ENCODE results near the gene PEAK1.
"Not testable (repeated sequence)": the region's sequence is repeated elsewhere in the genome, so short reads cannot be mapped to it uniquely, and the experiment has no call there.

PEAK1 gene

DNA sequence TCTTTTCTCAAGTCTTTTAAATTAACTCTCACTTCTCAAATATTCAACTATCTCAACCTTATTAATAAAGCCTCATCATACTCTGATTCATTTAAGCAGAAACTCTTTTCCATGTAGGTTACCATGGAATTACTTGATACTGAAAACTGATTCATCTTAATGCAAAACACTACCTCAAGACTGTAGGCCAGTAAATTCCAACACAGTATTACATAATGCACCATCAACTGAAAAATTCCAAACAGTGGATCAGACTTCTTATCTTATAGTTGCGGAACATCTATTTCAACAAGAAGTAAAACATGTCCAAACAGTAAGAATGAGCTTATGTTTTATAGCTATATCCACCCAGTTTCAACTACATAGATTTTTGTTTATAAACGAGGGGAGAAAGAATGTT is 124.5 kb downstream of the PEAK1 start:
- DNase-seq: no peak

DNA sequence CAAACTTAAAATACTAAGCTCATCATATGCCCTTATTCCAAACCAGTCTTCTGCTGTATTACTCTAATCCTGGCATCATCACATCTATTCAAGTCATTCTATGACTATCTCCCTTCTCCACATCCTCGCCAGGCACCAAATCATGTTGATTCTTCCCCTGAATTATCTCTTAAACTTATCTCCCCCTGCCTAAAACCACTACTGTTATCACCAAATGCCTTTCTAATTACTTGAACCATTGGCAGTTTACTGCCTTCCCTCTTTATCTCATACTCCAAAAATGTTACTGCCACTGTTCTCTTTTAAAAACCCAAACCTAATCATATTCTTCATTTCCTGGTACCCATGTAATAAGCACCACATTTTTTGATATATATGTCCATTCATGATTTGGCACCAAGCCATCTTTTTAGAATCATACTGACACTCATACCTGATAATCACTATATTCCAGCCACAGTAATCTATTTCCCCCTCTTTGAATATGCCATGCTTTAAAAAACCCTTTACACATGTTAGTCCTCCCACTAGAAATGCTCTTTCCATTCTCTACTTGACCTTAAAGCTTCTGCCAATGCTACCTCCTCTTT is 126.8 kb downstream of the PEAK1 start:
- DNase-seq: no peak

DNA sequence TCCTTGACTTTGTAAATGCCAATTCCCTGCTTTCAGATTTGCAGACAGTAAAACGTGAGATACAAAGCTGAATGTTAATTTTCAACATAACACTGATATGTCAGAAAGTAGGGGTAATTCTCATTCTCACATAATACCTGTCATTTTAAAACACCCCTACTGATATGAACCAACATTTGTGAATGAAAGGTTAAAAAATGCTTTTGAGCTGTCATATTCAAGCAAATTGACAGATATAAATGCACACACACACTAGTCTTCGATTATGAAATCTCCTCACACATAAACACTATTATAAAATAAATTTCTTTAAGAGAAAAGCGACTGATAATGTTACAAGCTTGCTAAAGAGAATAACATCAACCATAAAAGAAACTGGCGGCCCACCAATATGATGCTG is 128.8 kb downstream of the PEAK1 start:
- DNase-seq: no peak

DNA sequence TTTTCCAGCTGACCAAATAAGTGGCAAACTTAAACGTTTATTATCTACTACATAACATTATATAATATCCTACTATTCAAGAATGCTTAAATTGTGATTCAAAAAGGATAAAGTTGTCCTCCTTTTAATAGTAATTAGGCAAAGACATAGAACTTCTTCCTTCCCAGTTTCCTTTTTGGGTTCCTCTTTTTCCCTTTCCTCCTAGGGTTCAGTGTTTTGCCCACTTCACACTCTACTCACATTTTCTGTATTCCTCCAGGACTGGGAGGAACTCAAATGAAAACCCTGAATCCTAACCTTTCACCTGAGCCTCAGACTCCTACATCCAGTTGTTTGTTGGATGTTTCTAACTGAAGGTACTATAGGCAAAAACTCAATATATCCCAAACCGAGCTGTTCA is 132.5 kb downstream of the PEAK1 start:
- no peak for DNase-seq

DNA sequence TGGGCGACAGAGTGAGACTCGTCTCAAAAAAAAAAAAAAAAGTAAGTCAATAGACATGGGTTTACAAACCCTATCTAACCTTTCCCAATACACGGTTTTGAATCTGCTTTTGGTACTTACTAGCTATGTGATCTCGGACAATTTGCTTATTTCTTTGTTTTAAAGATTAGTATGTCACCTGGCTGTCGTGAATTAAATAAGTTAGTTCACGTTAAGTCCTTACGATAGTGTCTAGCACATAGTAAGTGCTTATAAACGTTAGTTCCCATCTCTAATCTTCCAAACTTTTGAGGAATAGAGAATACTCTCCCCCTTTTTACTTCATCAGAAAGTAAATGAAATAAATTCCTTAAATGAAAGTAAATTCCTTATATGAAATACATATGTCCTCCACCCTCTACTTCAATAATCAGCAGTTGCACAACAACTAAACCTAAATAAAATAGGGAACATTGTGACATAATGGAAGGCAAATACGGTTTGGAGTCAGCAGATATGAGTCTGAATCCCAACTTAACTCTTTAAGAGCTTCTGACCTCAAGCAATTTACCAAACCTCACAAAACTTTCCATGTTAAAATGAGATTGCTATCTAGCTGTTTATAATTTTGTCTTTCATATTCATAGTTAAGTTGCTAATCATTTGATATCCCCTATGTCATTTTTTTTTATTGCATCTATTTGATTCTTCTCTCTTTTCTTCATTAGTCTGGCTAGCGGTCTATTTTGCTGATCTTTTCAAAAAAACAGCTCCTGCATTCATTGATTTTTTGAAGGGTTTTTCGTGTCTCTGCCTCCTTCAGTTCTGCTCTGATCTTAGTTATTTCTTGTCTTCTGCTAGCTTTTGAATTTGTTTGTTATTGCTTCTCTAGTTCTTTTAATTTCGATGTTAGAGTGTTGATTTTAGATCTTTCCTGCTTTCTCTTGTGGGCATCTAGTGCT is 134.6 kb downstream of the PEAK1 start:
- DNase-seq: no peak

DNA sequence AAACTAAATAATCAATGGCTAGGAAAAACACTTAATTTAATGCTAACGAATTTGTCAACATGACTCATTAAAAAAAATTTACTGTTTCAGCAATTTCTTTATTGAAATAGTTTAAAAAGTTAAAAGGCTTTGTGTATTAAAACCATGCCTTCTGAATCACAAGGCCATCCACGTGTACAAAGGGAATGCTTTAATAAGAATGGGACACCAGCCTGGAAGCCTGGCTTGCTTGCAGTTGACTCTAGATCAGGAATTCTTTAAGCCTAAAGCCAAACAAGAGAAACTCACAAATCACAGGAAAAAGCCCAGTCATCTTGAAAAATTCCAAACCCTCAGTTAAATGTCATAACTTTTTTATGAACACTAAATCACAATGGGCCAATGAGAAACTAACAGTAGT is 137.6 kb downstream of the PEAK1 start:
- no peak for DNase-seq

DNA sequence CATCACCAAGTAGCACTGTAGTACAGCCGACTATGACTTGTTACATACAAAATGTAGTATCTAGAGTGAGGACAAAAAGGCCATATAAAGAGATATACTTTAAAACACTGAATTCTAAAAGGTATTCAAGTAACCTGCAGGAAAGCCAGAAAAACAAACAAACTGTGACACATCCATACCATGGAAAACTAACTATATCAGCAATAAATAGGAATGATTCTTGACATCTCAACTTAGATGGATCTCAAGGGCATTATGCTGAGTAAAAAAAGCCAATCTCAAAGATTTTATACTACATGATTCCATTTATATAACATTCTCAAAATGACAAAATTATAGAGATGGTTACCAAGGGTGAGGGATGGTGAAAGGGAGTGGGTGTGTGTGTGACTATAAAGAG is 143.0 kb downstream of the PEAK1 start:
- no peak for DNase-seq

DNA sequence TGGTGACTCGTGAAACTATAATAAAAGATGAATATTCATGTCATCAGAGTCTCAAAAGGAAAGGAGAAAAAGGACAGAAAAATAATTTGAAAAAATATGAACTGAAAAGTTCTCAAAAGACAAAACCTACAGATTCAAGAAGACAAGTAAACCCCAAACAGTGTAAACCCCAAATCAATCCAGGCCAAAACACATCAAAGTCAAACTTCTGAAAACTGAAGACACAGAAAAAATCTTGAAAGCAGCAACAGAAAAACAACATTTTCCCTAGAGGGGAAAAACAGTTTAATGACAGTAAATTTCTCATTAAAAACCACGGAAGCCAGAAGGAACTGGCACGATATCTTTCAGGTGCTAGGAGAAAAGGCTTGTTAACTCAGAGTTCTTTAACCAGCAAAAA is 143.8 kb downstream of the PEAK1 start:
- no peak for DNase-seq

DNA sequence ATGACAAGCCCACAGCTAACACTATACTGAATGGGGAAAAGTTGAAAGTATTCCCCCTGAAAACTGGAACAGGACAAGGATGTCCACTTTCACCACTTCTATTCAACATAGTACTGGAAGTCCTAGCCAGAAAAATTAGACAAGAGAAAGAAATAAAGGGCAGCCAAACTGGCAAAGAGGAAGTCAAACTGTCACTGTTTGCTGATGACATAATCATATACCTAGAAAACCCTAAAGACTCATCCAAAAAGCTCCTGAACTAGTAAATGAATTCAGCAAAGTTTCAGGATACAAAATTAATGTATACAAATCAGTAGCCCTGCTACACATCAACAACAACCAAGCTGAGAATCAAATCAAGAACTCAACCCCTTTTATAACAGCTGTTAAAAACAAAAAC is 146.8 kb downstream of the PEAK1 start:
- not testable (repeated sequence) for DNase-seq

DNA sequence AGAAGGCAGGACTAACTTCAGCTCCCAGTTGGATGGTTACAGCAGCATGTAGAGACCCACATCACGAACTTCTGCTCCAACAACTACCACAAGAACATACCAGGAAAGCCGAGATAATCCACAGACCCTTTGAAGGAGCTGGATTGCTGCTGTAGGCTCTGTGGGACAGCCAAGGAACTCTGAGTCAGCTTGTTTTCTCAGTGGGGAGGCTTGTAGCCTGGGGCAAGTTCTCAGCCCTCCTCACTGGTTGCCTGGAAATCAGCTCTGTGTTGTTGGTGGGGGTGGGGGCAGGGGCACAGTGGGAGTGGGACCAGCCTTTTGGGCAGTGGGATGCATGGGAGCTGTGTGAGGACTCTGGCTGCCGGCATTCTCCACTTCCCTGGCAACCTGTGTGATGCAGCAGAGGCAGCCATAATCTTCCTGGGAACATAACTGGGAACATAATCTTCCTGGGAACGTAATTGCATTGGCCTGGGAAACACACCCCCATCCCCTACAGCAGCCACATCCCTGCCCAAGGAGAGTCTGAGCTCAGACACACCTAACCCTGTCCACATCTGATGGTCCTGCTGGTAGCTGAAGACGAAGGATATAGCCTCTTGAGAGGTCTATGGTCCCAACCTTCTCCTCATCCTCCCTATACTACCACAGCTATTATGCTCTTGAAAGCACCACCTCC is 153.1 kb downstream of the PEAK1 start:
- no peak for DNase-seq

DNA sequence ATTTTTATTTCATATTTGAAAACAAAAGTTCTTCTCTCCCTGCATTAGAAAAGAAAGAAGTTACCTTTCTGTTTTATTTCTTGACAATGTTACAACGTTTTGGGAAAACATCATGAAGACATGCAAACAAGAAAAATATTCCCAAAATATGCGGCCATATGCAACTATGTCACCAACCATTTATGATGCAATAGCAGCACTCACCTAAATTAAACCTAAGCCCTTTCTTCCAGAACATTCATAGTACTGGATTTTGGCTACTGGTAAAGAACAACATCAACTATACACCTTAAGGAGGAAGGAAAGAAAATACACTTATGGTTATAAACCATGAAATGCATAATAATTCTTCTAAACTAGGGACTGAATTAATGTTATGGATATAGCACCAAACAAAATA is 164.5 kb downstream of the PEAK1 start:
- DNase-seq: no peak

DNA sequence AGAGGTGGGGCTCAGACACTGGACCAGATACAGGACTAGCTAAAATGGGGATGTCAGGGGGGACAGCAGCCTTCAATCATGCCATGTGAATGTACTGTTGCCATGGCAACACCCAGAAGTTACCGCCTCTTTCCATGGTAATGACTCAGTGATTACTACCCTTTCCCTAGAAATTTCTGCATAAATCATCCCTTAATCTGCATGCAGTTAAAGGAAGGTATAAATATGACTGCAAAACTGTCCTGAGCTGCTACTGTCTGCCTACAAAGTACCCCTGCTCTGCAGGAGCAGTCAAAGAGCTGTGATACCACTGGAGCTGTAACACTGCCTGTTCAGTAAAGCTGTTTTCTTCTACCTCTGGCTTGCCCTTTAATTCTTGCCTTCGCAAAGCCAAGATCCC is 168.2 kb downstream of the PEAK1 start:
- no peak for DNase-seq

DNA sequence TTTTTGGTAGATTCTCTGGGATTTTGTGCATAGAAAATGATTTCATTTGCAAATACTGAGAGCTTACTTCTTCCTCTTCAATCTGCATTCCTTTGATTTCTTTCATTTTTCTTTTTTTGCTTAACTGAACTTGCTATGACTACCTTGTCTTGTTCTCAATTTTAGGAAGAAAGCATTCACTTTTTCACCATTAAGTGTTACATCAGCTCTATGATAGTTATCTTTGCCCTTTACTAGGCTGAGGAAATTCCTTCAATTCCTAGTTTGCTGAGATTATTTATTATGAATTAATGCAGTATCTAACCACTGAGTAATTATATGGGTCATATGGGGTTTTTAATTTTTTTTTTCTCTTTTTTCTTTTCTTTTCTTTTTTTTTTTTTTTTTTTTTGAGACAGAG is 172.8 kb downstream of the PEAK1 start:
- DNase-seq: no peak

DNA sequence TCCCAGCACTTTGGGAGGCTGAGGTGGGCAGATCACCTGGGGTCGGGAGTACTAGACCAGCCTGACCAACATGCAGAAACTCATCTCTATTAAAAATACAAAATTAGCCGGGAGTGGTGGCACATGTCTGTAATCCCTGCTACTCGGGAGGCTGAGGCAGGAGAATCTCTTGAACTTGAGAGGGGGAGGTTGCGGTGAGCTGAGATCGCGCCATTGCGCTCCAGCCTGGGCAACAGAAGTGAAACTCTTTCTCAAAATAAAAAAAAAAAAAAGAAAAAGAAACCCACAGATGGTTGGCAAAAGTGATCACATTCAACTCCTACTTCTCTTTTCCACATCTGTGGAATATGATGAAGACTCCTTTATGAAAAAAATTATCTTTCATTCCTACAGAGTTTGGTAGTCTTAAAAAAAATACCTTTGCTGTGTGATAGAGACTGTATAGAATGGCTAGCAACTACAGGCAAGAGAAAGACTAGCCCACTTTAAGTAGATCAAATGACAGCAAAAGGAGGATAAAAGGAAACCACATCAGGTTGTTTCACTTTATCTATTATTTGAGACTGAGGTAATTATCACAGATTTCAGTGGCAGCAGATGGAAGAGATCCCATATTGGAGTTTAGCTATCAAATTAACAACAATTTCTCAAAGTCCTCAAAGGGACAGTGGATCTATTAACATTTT is 176.0 kb downstream of the PEAK1 start:
- DNase-seq: no peak

DNA sequence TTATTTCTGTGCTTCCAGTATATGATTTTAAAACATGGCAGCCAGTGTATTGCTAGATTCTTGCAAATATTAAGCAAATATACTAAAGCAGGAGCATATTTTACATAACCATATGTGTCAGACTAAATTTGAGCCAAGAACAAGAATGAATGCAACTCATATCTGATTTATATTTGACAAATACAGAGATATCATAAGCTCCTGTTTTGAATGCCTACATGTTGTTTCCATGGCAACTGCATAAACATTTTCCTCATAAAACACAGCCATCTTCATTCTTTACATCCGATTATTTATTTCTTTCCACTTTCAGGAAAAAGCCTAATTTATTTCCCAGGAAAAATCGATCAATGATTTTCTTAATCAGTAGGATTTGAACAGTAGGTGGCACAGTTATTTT is 176.8 kb downstream of the PEAK1 start:
- no peak for DNase-seq

DNA sequence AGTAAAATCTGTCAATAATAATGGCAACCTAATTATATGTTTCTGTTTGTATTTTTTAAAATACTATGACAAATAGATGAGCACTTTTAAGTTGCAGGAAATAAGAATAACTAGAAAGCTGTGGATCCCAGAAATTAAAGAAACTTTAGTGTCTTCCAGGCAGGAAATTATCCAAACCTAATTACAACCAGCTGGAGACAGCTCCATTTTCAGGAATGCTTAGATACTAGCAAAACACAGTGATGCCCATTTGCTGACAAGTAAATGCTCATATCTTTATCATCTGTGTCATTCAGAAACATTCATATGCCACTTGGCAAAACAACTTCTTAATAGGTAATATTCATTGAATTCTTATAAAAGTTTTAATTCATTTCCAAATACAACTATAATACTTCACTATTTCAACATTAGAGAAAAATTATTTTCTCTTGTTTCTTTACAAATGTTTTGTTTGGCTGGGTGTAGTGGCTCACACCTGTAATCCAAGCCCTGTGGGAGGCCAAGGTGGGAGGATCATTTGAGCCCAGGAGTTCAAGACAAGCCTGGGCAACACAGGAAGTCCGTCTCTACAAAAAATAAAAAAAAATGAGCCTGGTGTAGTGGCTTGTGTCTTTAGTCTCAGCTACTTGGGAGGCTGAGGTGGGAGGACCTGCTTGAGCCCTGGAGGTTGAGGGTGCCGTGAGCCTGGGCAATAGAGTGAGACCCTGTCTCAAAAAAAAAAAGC is 179.9 kb downstream of the PEAK1 start:
- DNase-seq: no peak

DNA sequence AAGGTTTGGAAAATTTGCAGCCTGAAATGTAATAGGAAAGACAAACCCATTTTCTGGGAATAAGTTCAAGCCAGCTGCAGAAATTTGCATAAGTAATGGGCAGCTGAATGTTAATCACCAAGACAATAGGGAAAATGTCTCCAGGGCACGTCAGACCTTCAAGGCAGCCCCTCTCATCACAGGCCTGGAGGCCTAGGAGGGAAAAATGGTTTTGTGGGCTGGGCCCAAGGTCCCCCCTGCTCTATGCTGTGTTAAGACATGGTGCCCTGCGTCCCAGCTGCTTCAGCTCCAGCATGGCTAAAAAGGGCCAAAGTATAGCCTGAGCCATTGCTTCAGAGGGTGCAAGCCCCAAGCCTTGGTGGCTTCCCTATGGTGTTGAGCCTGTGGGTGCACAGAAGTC is 184.3 kb downstream of the PEAK1 start:
- DNase-seq: no peak

DNA sequence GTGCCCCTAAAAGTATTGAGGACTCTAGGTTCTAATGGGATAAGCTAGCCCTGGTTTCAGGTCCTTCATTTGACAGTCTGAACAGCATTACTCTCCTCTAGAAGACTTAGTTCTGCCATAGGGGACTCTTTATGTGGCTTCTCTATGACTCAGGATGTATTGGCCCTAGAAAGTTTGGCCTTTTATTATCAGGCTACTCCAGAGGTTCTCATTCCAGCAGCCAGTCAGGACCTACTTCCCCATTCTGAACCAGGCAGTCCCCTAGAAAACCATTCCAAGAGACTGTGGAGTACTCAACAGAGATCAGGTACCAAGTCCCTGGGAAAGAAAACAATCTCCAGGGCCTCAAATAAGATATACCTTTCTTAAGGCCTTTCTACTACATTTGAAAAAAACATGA is 191.1 kb downstream of the PEAK1 start:
- DNase-seq: no peak

DNA sequence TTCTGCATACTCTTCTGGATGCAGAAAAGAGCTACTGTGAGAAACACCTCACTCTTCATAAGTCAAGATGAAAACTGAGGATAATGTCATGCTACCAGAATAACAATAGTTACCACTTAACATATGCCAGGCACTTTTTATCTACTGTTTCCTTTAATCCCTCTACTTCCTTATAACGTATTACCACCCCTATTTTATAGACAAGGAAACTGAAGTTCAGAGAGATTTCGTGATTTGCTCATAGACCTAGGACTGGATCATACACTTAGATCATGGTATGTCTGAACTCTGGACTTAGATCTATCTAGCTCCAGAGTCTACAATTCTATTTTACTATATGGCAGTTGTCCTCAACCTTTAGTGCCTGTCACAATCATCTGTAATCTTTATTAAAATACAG is 193.3 kb downstream of the PEAK1 start:
- DNase-seq: no peak

DNA sequence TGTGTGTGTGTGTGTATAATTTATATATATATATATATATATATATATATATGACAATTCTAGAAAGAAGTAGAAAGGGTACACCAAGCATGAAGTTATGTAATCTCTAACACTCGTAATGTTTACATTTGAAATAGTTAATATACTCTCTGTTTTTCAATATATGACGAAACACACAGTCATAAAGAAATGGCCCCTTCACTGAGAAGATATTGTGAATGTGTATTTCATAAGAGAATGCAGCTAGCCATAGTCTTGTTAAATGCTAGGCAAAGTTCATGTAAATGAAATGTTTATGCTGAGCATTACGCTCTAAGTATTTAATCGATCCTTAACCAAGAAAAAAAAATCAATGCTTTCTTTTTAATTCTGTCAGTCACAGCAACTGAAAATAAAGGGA is 194.3 kb downstream of the PEAK1 start:
- no peak for DNase-seq

DNA sequence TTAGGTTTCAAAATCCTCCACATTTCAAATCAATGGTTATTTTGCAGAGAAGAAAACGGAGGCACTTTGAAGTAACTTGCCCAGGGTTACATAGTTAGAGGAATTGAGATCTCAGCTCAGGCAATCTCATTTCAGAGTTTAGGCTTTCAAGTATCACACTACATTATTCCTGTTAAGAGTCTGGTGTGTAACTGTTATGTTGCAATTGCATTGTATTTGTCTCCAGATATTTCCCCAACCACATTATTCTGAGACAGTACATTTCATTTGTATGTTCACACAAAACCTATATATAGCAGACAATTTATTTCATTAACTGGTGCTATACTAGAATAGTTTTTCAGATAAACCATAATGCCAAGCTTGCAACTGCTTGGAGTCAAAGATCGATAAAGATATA is 194.8 kb downstream of the PEAK1 start:
- no peak for DNase-seq

DNA sequence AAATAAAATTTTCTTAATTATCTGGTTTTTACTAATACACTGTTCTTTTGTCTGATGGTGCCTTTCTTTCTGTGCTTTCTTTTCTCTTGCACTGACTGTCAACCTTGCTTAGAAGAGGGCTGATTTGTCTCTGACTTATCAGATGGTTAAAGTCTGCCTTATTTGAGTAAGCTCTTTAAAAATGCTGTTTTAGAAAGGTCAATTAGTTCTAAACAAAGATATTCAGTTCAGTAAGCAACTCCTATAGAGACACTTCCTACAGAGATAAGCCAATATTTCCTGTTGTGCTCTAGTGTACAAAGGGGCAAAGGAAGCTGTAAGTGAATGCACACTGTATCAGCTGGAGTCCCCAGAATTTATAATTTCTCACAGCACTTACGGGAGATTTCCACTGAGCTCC is 195.6 kb downstream of the PEAK1 start:
- no peak for DNase-seq

DNA sequence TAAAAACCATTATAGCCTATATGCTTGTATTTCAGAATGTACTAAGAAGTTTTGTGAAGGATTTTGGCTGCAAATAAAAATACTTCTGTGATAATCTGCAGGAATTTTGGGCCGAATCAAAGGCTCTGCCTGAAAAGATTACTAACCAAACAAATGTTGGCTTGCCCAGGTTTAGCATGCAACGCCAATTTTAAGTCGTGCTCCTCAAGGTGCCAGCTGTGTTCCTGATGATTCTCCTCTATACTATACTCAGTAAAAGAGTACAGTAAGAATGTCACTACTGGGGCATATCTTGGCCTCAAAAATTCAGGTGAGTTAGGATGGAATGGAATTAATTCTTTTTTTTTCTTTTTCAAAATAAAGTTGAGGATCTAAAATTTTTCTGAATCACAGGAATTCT is 198.2 kb downstream of the PEAK1 start:
- no peak for DNase-seq

All from NCI-H1105 (cell line).